ENCODE measurements around the gene BICRA.

DNA sequence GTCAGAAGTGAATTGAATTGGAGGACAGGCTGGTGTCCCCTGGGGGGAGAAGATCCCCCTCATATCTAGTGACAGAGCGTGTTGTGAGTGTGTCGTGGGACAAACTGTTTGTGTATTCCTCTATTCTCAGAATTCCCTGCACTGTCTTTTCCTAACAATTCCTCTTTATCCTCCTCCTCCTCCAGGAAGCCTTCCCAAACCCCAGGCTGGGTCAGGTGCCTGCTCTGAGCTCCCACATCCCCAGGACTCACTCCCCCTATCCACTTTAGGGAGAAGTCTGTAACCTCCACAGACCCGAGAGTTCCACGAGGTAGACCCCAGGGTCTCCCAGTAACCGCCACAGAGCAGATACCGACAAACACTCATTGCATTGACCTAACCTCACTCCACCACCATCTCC lies 15.1 kb upstream of the BICRA start:
- TF ChIP-seq, protein P1, sequence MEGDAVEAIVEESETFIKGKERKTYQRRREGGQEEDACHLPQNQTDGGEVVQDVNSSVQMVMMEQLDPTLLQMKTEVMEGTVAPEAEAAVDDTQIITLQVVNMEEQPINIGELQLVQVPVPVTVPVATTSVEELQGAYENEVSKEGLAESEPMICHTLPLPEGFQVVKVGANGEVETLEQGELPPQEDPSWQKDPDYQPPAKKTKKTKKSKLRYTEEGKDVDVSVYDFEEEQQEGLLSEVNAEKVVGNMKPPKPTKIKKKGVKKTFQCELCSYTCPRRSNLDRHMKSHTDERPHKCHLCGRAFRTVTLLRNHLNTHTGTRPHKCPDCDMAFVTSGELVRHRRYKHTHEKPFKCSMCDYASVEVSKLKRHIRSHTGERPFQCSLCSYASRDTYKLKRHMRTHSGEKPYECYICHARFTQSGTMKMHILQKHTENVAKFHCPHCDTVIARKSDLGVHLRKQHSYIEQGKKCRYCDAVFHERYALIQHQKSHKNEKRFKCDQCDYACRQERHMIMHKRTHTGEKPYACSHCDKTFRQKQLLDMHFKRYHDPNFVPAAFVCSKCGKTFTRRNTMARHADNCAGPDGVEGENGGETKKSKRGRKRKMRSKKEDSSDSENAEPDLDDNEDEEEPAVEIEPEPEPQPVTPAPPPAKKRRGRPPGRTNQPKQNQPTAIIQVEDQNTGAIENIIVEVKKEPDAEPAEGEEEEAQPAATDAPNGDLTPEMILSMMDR (IDR thresholded peaks at IDR 0.05), result no peak
- TF ChIP-seq POLR2A (IDR thresholded peaks at IDR 0.05), result no peak

All from testis (tissue), 2 donors.